Thyroid gland (tissue), 4 donors: ENCODE results near the gene DHCR24.

Source experiments
- POLR2A ChIP-seq, 2 donors: fragments of 450-650 bp; IDR thresholded peaks; one replicate each; pipeline ENCODE4 v1.6.1; 2017; ENCODE audit warnings: antibody characterized with exemption in 2 of 2, mild to moderate bottlenecking in 2 of 2, moderate library complexity in 1 of 2
- TF ChIP-seq, protein P1 (sequence below), 6 experiments: fragments of 200-600 bp in 3 of 6; fragments of 450-650 bp in 3 of 6; sonication (generic) in 3 of 6; IDR thresholded peaks; one replicate each; pipeline ENCODE4 v1.5.1; 2016 to 2019; ENCODE audit warnings: antibody characterized with exemption in 6 of 6, mild to moderate bottlenecking in 2 of 6, inconsistent platforms in 1 of 6, moderate library complexity in 1 of 6

DNA sequence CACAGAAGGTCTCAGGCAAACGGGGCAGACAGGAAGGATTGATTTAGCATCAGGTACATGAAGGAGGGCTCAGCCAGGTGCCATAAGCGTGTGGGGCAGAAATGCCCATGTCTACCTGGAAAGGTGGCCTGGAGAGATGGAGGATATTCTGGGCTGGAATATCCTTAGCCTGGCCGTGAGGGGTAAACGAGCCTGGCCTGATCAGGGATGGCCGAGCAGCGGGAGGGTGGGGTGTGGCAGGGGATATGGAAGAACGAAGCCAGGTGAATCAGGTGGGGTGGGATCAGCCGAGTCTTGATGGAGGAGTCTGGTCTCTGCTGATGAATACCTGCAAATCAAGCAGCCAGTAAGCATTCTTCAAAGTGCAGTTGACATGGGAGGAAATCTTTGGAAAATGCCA, 50.4 kb downstream of the DHCR24 start:
- TF ChIP-seq, protein P1, sequence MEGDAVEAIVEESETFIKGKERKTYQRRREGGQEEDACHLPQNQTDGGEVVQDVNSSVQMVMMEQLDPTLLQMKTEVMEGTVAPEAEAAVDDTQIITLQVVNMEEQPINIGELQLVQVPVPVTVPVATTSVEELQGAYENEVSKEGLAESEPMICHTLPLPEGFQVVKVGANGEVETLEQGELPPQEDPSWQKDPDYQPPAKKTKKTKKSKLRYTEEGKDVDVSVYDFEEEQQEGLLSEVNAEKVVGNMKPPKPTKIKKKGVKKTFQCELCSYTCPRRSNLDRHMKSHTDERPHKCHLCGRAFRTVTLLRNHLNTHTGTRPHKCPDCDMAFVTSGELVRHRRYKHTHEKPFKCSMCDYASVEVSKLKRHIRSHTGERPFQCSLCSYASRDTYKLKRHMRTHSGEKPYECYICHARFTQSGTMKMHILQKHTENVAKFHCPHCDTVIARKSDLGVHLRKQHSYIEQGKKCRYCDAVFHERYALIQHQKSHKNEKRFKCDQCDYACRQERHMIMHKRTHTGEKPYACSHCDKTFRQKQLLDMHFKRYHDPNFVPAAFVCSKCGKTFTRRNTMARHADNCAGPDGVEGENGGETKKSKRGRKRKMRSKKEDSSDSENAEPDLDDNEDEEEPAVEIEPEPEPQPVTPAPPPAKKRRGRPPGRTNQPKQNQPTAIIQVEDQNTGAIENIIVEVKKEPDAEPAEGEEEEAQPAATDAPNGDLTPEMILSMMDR (IDR thresholded peaks at IDR 0.05), result no peak
- no peak for TF ChIP-seq POLR2A (IDR thresholded peaks at IDR 0.05)
